GM20000 (cell line): ENCODE measurements around the gene SLTM.
"Not testable (repeated sequence)": the region's sequence is repeated elsewhere in the genome, so short reads cannot be mapped to it uniquely, and the experiment has no call there.

Experiments
- DNase-seq: peaks from one replicate; pipeline ENCODE4 v3.0.0; 2012; ENCODE audit warnings: low spot score
- TF ChIP-seq, protein P1 (sequence below): IDR thresholded peaks from 2 replicates; pipeline ENCODE4 v1.5.1; 2012; ENCODE audit warnings: mild to moderate bottlenecking, control low read depth; ENCODE audit errors: extremely low read depth, missing control alignments

Gene SLTM

DNA sequence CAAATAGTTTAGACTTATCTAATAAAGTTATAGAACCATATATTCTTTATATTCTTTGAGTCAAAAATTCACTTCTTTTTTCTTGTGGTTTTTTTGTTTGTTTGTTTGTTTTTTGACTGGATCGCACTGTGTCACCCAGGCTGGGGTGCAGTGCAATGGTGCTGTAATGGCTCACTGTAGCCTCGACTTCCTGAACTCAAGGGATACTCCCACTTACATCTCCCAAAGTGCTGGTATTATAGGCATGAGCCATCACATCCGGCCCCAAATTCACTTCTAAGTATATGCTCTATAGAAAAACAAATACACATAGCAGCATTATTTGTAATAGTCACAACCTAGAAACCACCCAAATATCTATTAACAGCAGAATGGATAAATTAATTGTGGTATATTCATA lies 13.7 kb upstream of the SLTM start:
- TF ChIP-seq, protein P1, sequence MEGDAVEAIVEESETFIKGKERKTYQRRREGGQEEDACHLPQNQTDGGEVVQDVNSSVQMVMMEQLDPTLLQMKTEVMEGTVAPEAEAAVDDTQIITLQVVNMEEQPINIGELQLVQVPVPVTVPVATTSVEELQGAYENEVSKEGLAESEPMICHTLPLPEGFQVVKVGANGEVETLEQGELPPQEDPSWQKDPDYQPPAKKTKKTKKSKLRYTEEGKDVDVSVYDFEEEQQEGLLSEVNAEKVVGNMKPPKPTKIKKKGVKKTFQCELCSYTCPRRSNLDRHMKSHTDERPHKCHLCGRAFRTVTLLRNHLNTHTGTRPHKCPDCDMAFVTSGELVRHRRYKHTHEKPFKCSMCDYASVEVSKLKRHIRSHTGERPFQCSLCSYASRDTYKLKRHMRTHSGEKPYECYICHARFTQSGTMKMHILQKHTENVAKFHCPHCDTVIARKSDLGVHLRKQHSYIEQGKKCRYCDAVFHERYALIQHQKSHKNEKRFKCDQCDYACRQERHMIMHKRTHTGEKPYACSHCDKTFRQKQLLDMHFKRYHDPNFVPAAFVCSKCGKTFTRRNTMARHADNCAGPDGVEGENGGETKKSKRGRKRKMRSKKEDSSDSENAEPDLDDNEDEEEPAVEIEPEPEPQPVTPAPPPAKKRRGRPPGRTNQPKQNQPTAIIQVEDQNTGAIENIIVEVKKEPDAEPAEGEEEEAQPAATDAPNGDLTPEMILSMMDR: no peak
- DNase-seq: no peak

DNA sequence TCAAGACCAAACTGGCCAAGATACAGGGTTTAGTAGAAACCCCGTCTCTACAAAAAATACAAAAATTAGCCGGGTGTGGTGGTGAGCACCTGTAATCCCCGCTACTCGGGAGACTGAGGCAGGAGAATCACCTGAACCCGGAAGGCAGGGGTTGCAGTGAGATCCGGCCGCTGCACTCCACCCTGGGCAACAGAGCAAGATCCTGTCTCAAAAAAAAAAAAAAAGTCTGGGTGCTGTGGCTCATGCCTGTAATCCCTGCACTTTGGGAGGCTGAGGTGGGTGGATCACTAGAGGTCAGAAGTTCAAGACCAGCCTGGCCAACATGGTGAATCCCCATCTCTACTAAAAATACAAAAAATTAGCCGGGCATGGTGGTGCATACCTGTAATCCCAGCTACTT lies 1.5 kb upstream of the SLTM start:
- DNase-seq: not testable (repeated sequence)

DNA sequence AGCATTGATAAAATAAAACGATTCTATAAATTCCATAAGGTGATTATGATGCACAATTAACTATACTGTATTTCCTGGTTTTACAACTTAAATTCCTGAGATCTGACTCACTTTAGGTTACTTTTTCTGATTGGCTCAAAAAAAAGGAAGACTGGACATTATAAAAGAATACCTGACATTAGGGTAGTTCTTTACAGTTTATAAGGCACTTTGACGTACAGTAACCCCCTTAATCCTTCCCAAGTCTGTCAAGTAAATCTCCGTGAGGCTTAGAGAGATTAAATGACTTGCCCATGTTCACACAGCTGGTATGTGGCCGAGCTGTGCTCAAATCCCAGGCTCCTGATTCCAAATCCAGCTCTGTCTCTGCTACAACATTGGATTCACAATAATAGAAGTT lies 1.0 kb upstream of the SLTM start:
- no peak for DNase-seq
- TF ChIP-seq, protein P1: no peak

DNA sequence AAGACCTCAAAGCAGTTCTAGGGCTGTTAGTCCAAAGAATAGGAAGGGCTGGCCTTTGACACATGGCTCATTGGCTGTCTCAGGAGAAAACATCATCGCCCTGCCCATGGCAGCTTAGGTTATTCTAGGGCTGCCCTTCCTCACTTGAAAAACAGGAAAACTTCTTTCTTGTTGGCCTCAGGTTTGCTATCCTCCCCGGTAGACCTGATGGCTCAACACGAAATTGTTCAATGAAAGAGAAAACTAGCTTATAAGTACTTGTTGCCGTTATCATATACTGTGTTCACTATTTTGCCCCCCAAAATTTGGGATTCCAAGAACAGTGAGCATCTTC lies 602 bp upstream of the SLTM start:
- TF ChIP-seq, protein P1: no peak
- no peak for DNase-seq

DNA sequence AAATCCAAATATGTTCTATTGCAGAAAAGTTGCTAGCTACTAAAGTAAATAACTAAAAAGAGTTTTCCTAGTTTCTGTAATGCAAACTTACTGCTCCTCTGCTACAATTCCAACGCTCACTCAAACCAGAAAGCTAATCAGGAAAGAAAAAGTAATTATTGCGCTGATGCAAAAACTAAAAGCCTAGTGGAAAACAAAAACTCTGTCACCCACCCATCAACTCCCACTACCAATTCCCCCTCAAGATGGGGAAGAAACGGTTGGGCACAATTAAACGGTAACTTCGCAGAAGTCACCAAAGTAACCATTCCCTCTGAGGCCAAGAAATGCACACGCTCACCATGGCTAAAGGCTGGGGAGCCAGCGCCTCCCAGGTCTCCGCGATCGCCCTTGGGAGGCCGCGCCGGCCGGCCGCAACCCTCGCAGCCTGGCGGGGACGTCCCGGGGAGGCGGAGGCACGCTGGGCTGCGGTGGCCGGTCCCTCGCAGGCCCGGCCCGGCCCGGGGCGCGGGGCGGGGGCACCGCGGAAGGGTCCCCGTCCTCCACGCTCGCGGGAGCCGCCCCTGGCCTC lies 684 bp downstream of the SLTM start:
- DNase-seq: no peak
- TF ChIP-seq, protein P1: no peak

DNA sequence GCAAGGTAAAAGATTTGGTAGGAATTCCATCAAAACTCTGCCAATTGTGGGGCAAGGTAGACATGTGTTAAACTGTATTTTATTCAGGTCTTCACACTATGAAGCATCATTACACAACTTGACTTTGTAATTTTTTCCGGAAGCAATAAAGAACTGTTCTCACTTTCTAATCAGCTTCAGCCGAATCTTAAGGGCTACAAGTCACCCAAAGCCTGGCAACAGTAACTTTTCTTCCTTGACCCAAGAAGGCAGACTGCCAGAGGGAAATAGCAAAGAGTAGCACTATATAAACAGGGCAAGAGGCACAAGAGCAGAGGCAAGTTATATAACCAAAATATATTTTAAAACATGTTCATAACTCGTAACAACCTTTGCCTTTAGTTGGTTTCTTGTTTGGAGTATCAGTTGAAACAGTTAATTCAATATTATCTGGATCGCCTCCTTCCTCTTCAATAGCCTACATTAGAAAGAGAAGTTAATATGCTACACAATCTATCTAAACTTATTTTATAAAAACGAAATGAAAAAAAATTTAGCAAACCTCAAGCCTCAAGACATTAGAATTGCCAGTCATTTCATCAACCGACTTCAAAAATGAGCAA lies 1.4 kb downstream of the SLTM start:
- peak; percentile 61 for DNase-seq
- TF ChIP-seq, protein P1: no peak

DNA sequence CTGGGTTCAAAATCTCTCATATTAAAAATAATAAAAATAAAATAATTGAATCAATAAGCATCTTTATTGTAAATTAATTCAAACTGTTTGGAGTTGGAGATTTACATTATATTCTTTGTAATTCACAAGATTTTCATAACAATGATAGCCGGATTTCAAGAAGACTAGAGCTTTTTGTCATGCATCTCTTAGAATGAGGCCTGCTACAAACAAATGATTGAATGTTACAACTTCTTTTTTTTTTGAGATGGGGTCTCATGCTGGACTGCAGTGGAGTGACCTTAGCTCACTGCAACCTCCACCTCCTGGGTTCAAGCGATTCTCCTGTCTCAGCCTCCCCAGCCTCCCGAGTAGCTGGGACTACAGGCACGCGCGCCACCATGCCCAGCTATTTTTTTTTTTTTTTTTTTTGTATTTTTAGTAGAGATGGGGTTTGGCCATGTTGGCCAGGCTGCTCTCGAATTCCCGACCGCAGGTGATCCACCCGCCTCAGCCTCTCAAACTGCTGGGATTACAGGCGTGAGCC lies 3.5 kb downstream of the SLTM start:
- TF ChIP-seq, protein P1: no peak
- no peak for DNase-seq

DNA sequence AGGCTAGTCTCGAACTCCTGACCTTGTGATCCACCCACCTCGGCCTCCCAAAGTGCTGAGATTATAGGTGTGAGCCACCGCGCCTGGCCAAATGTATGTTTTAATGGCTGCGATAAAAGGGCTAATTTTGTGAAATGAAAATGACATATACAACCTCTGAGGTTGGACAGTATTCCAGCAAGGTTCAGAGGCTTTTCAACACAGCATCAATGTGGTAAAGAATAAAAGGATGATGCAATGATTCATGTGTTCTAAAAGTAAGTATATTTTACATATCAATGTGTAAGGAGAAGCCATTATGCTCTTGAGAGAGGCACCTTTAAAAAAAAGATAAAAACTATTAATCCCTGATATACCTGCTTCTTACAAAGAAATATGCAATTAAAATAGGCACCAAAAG lies 6.7 kb downstream of the SLTM start:
- DNase-seq: no peak

More for the DNA sequence above, 6.7 kb downstream of the SLTM start:
- TF ChIP-seq, protein P1: no peak
